IMR-90 (cell line): ENCODE results near the gene SLC27A2. TPM values are rescaled to one million over a fixed set of nuclear protein-coding genes. Genes with fewer than 3 reads are reported as not detected.

ENCODE experiments used
- ATAC-seq: fragments of 200-7000 bp; cut with Tn5 transposase; 2 replicates; pipeline ENCODE4 v1.9.1; 2020; ENCODE audit warnings: low read depth, mild to moderate bottlenecking, moderate library complexity
- BruUV-seq: library from RNA; stranded (reverse); fragments of 400-500 nt; replicated peaks from 2 replicates; lab custom pipeline; 2021; lab: Mats Ljungman, UMichigan
- CTCF ChIA-PET: fragments of 300-600 bp; formaldehyde crosslinking; extraction: SDS; loops from one replicate; lab custom pipeline; 2021; ENCODE audit warnings: antibody characterized with exemption; lab: Yijun Ruan, JAX
- POLR2A ChIA-PET: fragments of 300-600 bp; sonication (Branson Sonifier 250); formaldehyde crosslinking; loops from one replicate; lab custom pipeline; 2022; ENCODE audit warnings: antibody characterized with exemption; ENCODE audit not compliant: unreplicated experiment; lab: Charles Lee
- DNase-seq: peaks from one replicate; pipeline ENCODE4 v3.0.0; 2013
- H2AFZ ChIP-seq: replicated peaks from 2 replicates; pipeline ENCODE3; 2013; ENCODE audit warnings: low read length, mild to moderate bottlenecking; ENCODE audit not compliant: poor library complexity
- H2AK5ac ChIP-seq: 2 replicates; pipeline ENCODE4 v1.6.1; 2013; ENCODE audit warnings: low read depth, low read length, inconsistent platforms
- H2AK9ac ChIP-seq: replicated peaks from 2 replicates; pipeline ENCODE3; 2013; ENCODE audit warnings: mild to moderate bottlenecking, low read depth, low read length, moderate library complexity; ENCODE audit not compliant: poor library complexity
- H2BK120ac ChIP-seq: 2 replicates; pipeline ENCODE4 v1.6.1; 2013; ENCODE audit warnings: low read depth, low read length, inconsistent platforms
- H2BK15ac ChIP-seq: 3 replicates; pipeline ENCODE4 v1.6.1; 2013; ENCODE audit warnings: low read depth, low read length, inconsistent platforms
- H2BK20ac ChIP-seq: 2 replicates; pipeline ENCODE4 v1.6.1; 2013; ENCODE audit warnings: low read depth, mild to moderate bottlenecking, inconsistent platforms, low read length, moderate library complexity
- H2BK5ac ChIP-seq: 2 replicates; pipeline ENCODE4 v1.6.1; 2013; ENCODE audit warnings: mild to moderate bottlenecking, low read depth, low read length, inconsistent platforms; ENCODE audit not compliant: poor library complexity, severe bottlenecking
- H3K14ac ChIP-seq: replicated peaks from 2 replicates; pipeline ENCODE4 v1.6.1; 2013; ENCODE audit warnings: low read depth, low read length, inconsistent platforms
- H3K18ac ChIP-seq: 2 replicates; pipeline ENCODE4 v1.6.1; 2013; ENCODE audit warnings: low read depth, low read length, control low read depth
- H3K23ac ChIP-seq: 2 replicates; pipeline ENCODE4 v1.6.1; 2013; ENCODE audit warnings: low read depth, low read length, inconsistent platforms
- H3K27ac ChIP-seq: 2 replicates; pipeline ENCODE4 v1.5.1; 2013; ENCODE audit warnings: mild to moderate bottlenecking, control low read depth, low read length; ENCODE audit not compliant: insufficient read depth
- H3K27me3 ChIP-seq: 2 replicates; pipeline ENCODE4 v1.6.1; 2013; ENCODE audit warnings: low read length; ENCODE audit not compliant: control insufficient read depth, insufficient read depth
- H3K36me3 ChIP-seq: 2 replicates; pipeline ENCODE4 v1.6.1; 2013; ENCODE audit warnings: low read length, mixed read lengths; ENCODE audit not compliant: control insufficient read depth, insufficient read depth
- H3K4ac ChIP-seq: 2 replicates; pipeline ENCODE4 v1.6.1; 2013; ENCODE audit warnings: low read depth, low read length, inconsistent platforms
- H3K4me1 ChIP-seq: 2 replicates; pipeline ENCODE4 v1.6.1; 2013; ENCODE audit warnings: low read length, mixed read lengths; ENCODE audit not compliant: control insufficient read depth, insufficient read depth
- H3K4me2 ChIP-seq: 2 replicates; pipeline ENCODE4 v1.6.1; 2013; ENCODE audit warnings: low read depth, mild to moderate bottlenecking, control low read depth, low read length, moderate library complexity
- H3K4me3 ChIP-seq: 2 replicates; pipeline ENCODE4 v1.5.1; 2013; ENCODE audit warnings: low read depth, mild to moderate bottlenecking, control low read depth, low read length, moderate library complexity; ENCODE audit not compliant: insufficient read depth
- H3K56ac ChIP-seq: 2 replicates; pipeline ENCODE4 v1.6.1; 2013; ENCODE audit warnings: low read length, inconsistent platforms; ENCODE audit not compliant: insufficient read depth; ENCODE audit errors: extremely low read depth
- H3K79me1 ChIP-seq, 2 experiments: 2 replicates each; pipeline ENCODE4 v1.6.1; 2013; ENCODE audit warnings: low read length in 2 of 2, inconsistent platforms in 1 of 2, low read depth in 1 of 2
- H3K9ac ChIP-seq: 2 replicates; pipeline ENCODE4 v1.6.1; 2013; ENCODE audit warnings: low read depth, low read length, control low read depth
- H3K9me1 ChIP-seq: 2 replicates; pipeline ENCODE4 v1.6.1; 2013; ENCODE audit warnings: low read length, inconsistent platforms; ENCODE audit not compliant: insufficient read depth
- H3K9me3 ChIP-seq: 2 replicates; pipeline ENCODE4 v1.6.1; 2013; ENCODE audit warnings: low read length; ENCODE audit not compliant: control insufficient read depth, insufficient read depth
- H4K20me1 ChIP-seq: 2 replicates; pipeline ENCODE4 v1.6.1; 2013; ENCODE audit warnings: low read length, inconsistent platforms; ENCODE audit not compliant: insufficient read depth
- H4K5ac ChIP-seq: 2 replicates; pipeline ENCODE4 v1.6.1; 2013; ENCODE audit warnings: mild to moderate bottlenecking, low read depth, low read length, control low read depth
- H4K8ac ChIP-seq, 2 experiments: 2 replicates each; pipeline ENCODE4 v1.6.1; 2013; ENCODE audit warnings: low read depth in 2 of 2, low read length in 2 of 2, control low read depth in 1 of 2, inconsistent platforms in 1 of 2
- H4K91ac ChIP-seq: 2 replicates; pipeline ENCODE4 v1.6.1; 2013; ENCODE audit warnings: low read depth, low read length, inconsistent platforms; ENCODE audit not compliant: insufficient read depth
- BHLHE40 ChIP-seq: fragments of 150-350 bp; IDR thresholded peaks from 2 replicates; pipeline ENCODE4 v1.6.1; 2016; ENCODE audit warnings: mild to moderate bottlenecking, low read depth, low read length
- CEBPB ChIP-seq: IDR thresholded peaks from 2 replicates; pipeline ENCODE4 v1.6.1; 2012; ENCODE audit warnings: low read depth, low read length, improper control_type of control experiment
- CHD1 ChIP-seq: IDR thresholded peaks from 2 replicates; pipeline ENCODE4 v1.6.1; 2012; ENCODE audit warnings: low read depth, low read length, improper control_type of control experiment
- CTCF ChIP-seq: conservative IDR thresholded peaks from 2 replicates; pipeline ENCODE4 v1.5.1; 2012; ENCODE audit warnings: mild to moderate bottlenecking, low read depth, low read length, improper control_type of control experiment
- ELK1 ChIP-seq: fragments of 150-350 bp; IDR thresholded peaks from 2 replicates; pipeline ENCODE4 v1.6.1; 2016; ENCODE audit warnings: low read depth, mild to moderate bottlenecking, low read length, moderate library complexity, borderline replicate concordance
- FOS ChIP-seq: fragments of 150-350 bp; IDR thresholded peaks from 2 replicates; pipeline ENCODE4 v1.6.1; 2016; ENCODE audit warnings: low read depth, low read length
- MAFK ChIP-seq: IDR thresholded peaks from 2 replicates; pipeline ENCODE4 v1.6.1; 2012; ENCODE audit warnings: low read depth, low read length, improper control_type of control experiment
- MAZ ChIP-seq: IDR thresholded peaks from 2 replicates; pipeline ENCODE4 v1.6.1; 2012; ENCODE audit warnings: low read depth, mild to moderate bottlenecking, low read length, improper control_type of control experiment, moderate library complexity, borderline replicate concordance
- MXI1 ChIP-seq: IDR thresholded peaks from 2 replicates; pipeline ENCODE4 v1.6.1; 2012; ENCODE audit warnings: low read depth, mild to moderate bottlenecking, low read length, moderate library complexity, borderline replicate concordance
- NFE2L2 ChIP-seq: fragments of 150-350 bp; IDR thresholded peaks from 2 replicates; pipeline ENCODE4 v1.6.1; 2016; ENCODE audit warnings: low read depth, mild to moderate bottlenecking, low read length
- POLR2A ChIP-seq: IDR thresholded peaks from 2 replicates; pipeline ENCODE4 v1.6.1; 2012; ENCODE audit warnings: mild to moderate bottlenecking, low read depth, low read length
- RAD21 ChIP-seq: IDR thresholded peaks from 2 replicates; pipeline ENCODE4 v1.6.1; 2012; ENCODE audit warnings: low read length, improper control_type of control experiment
- RCOR1 ChIP-seq: IDR thresholded peaks from 2 replicates; pipeline ENCODE4 v1.6.1; 2012; ENCODE audit warnings: mild to moderate bottlenecking, low read length, improper control_type of control experiment; ENCODE audit not compliant: insufficient replicate concordance
- RFX5 ChIP-seq: IDR thresholded peaks from 2 replicates; pipeline ENCODE4 v1.8.0; 2012; ENCODE audit warnings: low read depth, mild to moderate bottlenecking, low read length, moderate library complexity
- SMC3 ChIP-seq: fragments of 150-350 bp; IDR thresholded peaks from 2 replicates; pipeline ENCODE4 v1.6.1; 2016; ENCODE audit warnings: low read depth, mild to moderate bottlenecking, antibody characterized with exemption, low read length, moderate library complexity
- USF2 ChIP-seq: fragments of 150-350 bp; IDR thresholded peaks from 2 replicates; pipeline ENCODE4 v1.6.1; 2017; ENCODE audit warnings: mild to moderate bottlenecking, antibody characterized with exemption, low read length, low read depth
- WGBS, 2 experiments: methylation state at CpG; one replicate each; pipeline versions ENCODE4 v1.1.5 to v1.1.7; 2013; ENCODE audit warnings: missing lambda C conversion rate in 2 of 2; ENCODE audit not compliant: insufficient read length in 1 of 2; ENCODE audit errors: extremely low coverage in 2 of 2; 5-methylcytosine and 5-hydroxymethylcytosine counted together
- dilution Hi-C: fragments of 300-500 bp; cut with HindIII; formaldehyde crosslinking; loops from one replicate; pipeline ENCODE4 v1.14.3; 2018; ENCODE audit warnings: low sequenced_read_pairs; ENCODE audit not compliant: unreplicated experiment
- in situ Hi-C: fragments of 300-500 bp; cut with MboI; formaldehyde crosslinking; loops from 3 replicates; pipeline ENCODE4 v1.14.3; 2019; ENCODE audit warnings: low sequenced_read_pairs, inconsistent platforms, mixed read lengths
- intact Hi-C: fragments of 100-400 bp; cut with micrococcal nuclease; formaldehyde crosslinking; loops from 2 replicates; pipeline ENCODE4 v1.10.0; 2022
- polyA plus RNA-seq, 3 experiments: library from polyadenylated mRNA; depleted of rRNA; stranded (reverse); fragments of >200 nt; gene quantifications; 2 replicates each; pipeline ENCODE4 v1.2.3, GENCODE V29; 2012; ENCODE audit warnings: low replicate concordance in 1 of 3
- total RNA-seq: library from RNA; depleted of rRNA; stranded (reverse); fragments of >200 nt; gene quantifications from 2 replicates; pipeline ENCODE4 v1.2.3, GENCODE V29; 2012

Gene SLC27A2
- total and polyA plus RNA-seq, 2 of the 4 experiments (the other 2 are of a cell fraction), result under 0.01 TPM; not detected in 1

GRCh38 chr15:50280271-50280670 is 98.3 kb downstream of the SLC27A2 start:
- CTCF ChIA-PET, result no interaction called here
- H3K14ac ChIP-seq, result no peak overlapping the region
- no peak for ATAC-seq

More at GRCh38 chr15:50280271-50280670, 98.3 kb downstream of the SLC27A2 start:
- no peaks in the 10 kb centered on the region for H3K4me1 ChIP-seq
- in situ Hi-C loops, result no loop called here
- no peak overlapping the region for H4K91ac ChIP-seq
- no peak for DNase-seq
- intact Hi-C loops, result no loop called here
- no peak overlapping the region for H3K23ac ChIP-seq
- H3K9ac ChIP-seq, result no peak overlapping the region
- no peak overlapping the region for H3K4me3 ChIP-seq
- H2BK120ac ChIP-seq, result no peak overlapping the region
- TF ChIP-seq CHD1 (no peak), NFE2L2 (no peak), MAFK (no peak), MXI1 (no peak), RFX5 (no peak), ELK1 (no peak), RAD21 (no peak), USF2 (no peak), BHLHE40 (no peak), SMC3 (no peak), CTCF (no peak), FOS (no peak), RCOR1 (no peak), CEBPB (no peak), MAZ (no peak), POLR2A (no peak)
- no TSS peak for BruUV-seq
- H3K27me3 ChIP-seq, result no peaks in the 10 kb centered on the region
- H3K9me3 ChIP-seq, result no peaks in the 10 kb centered on the region
- no peak overlapping the region for H2BK5ac ChIP-seq
- no peak overlapping the region for H3K4ac ChIP-seq
- H4K20me1 ChIP-seq, result no peaks in the 10 kb centered on the region
- no peak overlapping the region for H2BK20ac ChIP-seq
- H3K36me3 ChIP-seq, result peaks cover 2% of the 10 kb centered on the region; the same call in 1 of the 2 replicates
- no peak overlapping the region for H3K18ac ChIP-seq
- no peak overlapping the region for H4K5ac ChIP-seq
- H2AK9ac ChIP-seq, result no peak overlapping the region
- no peak overlapping the region for H4K8ac ChIP-seq
- H2AK5ac ChIP-seq, result no peak overlapping the region
- H3K27ac ChIP-seq, result no peak overlapping the region
- WGBS, 2 experiments, result 100% methylated on average over 2 of the region's 3 CpGs; no CpG with 5 or more reads in 1 of the 2 experiments
- H3K79me1 ChIP-seq, result no peaks in the 10 kb centered on the region
- no peak overlapping the region for H3K56ac ChIP-seq
- H2AFZ ChIP-seq, result no peak overlapping the region
- POLR2A ChIA-PET, result no interaction called here
- H3K4me2 ChIP-seq, result no peak overlapping the region
- H2BK15ac ChIP-seq, result no peak overlapping the region
- no peaks in the 10 kb centered on the region; the same call in 1 of the 2 replicates for H3K9me1 ChIP-seq
- dilution Hi-C loops, result no loop called here
